T-helper 1 cell treated with Interleukin-12 subunit alpha and Interleukin-12 subunit beta and Interleukin-4 antibody, amounts not matched to agents 30 ng/mL and 1 ng/mL, for 36 hours (primary cell): Measurements from ENCODE around the gene SSR1. TPM values are rescaled to one million over a fixed set of nuclear protein-coding genes. Genes with fewer than 3 reads are reported as not detected.

ENCODE experiments used
- intact Hi-C: fragments of 100-400 bp; cut with micrococcal nuclease; formaldehyde crosslinking; loops from one replicate; pipeline ENCODE4 v1.15.1; 2024
- total RNA-seq: library from RNA; stranded (reverse); gene quantifications from 2 replicates; pipeline ENCODE4 v1.2.3, GENCODE V29; 2022

SSR1 gene
- total RNA-seq, 1 donor from 2014 or later, result 176 TPM

DNA sequence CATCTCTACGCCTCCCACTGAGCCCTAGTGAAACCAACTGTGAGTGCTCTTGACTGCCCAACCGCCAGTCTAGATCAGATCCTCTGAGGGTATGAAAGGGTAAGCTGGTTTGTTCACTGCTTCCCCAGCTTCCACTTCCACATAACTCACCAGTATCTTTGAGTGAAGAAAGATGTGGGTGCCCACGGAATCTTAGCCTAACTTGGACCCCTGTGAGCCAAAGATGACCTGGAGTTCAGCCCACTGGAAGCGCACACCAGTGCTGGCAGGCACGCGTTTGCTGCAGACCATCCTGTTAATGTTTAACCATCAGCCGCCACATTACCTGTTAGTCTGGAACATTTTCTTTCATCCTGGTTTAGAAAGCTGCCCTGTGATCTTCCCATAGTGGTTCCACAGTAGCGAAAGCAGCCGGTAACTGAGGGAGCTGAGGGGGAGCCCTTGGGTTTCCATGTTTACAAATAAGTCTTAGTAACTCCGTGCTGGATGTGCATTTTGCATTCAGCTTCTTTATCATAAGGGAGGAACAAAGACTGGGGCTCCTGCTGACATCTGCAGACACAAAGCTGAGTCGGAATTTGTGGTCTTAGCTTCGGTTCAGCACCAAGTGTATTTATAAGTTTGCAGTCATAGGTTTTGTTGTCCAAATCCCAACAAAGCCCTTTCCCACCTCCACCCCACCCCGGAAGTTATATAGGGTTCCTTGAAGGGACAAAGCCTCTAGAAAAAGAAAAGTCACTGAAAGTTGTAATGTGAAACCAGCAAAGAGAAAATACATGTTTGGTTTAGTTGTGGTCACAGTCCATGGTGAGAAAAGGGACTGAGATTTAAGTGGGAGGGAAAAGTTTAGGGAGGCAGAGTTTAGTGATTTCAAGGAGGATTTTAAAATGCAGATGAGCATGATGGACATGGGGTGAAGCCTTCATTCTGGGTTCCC is 71.0 kb downstream of the SSR1 start:
- intact Hi-C loops, result loop anchor here (2.0 to 5.0 kb wide), 3 partner anchors 155 to 325 kb away; no protein-coding TSS in a partner anchor

DNA sequence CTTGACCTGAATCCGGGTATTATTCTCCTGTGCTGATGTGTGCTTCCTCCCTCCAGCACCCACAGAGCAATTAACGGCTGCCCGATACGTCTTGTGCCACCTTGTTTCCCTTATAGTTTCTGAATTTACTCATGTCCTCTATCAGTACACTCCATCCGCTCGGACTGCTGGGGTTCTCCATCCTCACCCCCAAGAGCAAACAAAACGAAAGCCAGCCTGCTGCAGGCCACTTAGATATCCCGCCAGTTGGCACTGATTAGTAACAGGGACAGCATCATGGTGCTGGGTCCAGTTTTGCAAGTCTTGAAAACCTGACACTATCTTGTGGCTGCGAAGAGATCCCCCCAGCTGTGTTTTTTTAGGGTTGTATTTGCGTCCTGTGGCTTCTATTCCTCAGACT is 71.8 kb downstream of the SSR1 start:
- intact Hi-C loops, result loop anchor here (5.0 kb wide), 2 partner anchors 169 to 324 kb away; no protein-coding TSS in a partner anchor

DNA sequence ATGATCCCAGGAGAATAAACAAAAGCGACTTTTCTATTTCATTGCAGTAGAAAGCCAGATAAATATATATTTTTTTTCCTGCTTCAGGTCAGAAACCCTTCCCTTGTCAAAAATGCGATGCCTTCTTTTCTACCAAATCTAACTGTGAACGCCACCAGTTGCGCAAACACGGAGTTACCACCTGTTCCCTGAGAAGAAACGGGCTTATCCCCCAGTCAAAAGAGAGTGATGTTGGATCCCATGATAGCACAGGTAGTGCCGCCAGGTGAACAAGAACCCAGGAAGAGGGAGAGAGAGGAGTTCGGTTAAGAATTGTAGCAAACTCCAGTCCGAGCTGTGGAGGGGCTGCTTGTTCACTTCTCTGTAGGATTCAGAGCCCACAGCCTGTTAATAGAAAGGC is 72.6 kb downstream of the SSR1 start:
- intact Hi-C loops, result loop anchor here (5.0 kb wide), 2 partner anchors 168 to 323 kb away; no protein-coding TSS in a partner anchor

DNA sequence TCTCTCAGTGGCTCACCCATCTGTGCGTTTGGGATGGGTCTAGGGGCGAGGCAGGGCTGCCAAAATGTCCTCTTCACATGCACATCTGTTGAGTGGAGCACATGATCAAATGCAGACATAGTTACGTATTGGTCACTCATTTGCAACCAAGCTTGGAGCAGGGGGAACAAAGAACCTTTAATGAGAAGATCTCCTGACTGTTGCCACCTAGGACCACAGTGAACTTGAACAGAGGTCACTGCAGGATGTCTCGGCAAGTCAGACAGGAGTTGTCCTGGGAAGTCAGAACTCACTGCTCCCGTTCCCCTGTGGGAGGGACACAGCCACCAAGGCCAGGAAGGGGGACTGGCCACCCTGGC is 73.4 kb downstream of the SSR1 start:
- intact Hi-C loops, result no loop called here

DNA sequence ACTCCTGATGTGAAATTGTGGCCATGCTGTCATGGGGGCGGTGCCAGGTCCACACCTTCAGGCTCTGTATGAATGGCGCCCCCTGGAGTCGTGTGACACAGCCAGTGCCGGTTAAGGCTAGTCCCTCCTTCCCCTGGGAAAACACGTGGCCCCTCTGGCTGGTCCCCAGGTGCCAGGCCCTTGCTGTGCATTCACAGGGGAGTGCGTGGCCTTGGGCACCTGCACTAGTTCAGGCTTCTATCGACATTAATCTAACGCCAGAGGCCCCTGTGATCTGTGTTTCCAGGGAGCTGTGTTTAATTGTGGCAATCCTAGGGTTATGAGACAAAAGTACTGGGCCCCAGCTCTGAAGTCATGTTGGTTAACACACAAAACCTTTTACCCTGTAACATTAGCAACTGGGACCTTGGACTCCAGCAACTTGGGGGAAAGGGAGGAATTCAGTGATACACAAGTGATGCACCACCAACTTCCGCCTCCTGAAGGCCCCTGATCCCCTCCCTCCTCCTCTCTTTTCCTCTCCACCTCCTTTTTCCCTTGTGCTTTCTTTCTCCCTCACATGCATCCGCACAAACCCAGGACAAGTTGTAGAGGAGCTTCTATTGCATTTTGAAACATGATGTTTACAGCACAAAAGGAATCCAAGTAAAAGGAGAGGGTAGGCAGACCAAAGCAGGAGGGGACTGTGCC is 74.0 kb downstream of the SSR1 start:
- intact Hi-C loops, result loop anchor here (1.0 kb wide), 4 partner anchors 451 to 563 kb away; no protein-coding TSS in a partner anchor

DNA sequence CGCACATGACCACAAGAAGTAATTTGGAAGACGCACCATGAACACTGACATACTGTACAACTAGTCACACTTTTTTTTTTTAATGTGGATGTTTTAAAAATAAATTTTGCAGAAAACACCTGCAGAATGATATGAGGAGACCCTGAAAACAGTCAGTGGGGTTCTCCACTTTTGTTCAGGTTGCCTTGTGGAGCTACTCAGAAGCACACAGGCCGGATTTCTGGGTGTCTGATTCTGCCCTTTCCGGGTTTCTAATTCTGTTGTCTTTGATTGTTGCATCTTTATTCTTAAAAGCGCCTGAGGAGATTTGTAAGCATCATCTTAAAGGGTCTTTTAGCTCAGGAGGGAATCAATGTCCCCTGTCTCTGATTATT is 74.5 kb downstream of the SSR1 start:
- intact Hi-C loops, result loop anchor here (1.0 kb wide), 4 partner anchors 450 to 562 kb away; no protein-coding TSS in a partner anchor

DNA sequence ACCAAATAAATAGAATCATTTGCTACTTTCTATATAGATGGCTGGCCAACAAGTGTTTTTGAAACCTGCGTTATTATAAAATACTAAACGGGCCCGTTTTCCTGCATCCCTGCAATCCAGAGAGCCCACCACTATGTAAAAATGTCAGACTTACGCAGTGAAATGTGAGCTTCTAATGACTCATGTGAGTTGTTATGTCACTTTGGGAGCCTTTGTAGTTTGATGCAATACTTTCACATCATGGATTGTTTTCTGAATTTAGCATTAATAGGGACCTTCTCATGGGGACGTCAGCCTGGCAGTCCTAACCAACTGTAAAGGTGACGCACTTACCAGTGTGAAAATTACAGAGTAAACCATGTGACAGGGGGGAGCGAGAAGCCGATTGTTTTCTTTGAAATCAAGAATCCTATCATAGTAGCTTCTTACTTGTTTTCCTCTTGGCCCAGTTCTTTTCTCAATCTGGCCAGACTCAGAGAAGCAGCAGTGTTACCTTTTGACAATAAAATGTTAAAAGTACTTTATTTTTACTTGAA is 75.3 kb downstream of the SSR1 start:
- intact Hi-C loops, result loop anchor here (1.0 kb wide), 4 partner anchors 449 to 561 kb away; no protein-coding TSS in a partner anchor

DNA sequence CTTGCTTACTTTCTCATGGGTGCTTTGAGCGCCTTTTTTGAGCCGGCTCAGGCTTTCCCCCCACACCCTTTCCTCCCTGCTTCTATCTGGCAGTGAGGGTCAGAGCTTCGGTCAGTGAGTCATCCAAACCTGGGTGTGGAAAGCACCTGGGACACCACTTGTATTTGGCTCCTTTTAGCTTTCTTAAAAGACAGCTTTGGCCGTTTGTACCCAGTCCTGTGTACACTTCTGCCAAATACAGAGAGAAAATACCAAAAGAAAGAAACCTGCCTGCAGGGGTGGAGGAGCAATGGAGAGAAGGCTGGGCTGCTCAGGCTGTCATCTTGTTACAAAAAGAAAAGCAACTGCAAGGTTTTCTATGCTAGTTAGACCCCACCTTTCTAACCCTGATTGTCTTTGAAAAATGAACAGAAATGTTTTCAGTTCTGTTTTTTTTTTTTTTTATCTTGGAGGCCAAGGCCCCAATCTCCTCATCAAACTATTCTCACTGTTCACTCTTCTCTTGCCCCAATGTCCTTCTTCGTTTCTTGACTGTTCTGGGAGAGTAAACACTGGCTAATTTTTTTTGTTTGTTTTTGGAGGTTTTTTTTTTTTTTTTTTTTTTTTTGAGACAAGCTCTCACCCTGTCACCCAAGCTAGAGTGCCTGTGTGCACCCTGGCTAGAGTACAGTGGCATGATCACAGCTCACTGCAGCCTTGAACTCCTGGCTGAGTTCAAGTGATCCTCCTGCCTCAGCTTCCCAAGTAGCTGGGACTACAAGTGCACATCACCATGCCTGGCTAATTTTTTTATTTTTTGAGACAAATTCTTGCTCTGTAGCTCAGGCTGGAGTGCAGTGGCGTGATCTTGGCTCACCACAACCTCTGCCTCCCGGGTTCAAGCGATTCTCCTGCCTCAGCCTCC is 76.4 kb downstream of the SSR1 start:
- intact Hi-C loops, result no loop called here

DNA sequence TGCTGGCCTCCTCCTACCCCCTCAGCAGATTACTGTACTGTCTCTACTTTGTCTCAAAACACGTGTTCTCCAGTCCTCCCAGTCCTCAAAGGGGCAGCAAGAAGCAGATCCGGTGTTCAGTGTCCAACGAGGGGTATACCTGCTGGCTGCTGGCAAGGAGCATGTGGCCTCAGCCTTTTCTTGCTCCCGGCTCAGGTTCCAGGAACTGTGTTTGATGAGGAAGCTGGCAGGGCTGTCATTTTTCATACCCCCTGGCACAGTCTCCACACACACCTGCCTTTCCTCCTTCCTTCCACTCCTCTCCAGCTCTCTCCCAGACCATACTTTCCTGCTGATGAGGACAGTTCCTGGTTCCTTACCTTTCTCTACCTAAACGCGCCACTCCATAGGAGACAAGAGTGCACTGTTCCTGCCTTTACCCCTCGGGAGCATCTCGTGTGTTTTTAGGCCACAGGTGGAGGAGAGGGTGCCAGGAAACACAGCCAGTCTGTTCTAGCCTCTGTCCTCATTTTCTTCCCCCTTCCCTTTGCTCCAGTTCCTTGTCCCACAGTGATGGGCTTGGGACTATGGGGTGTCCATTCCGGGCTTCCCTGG is 77.2 kb downstream of the SSR1 start:
- intact Hi-C loops, result no loop called here

DNA sequence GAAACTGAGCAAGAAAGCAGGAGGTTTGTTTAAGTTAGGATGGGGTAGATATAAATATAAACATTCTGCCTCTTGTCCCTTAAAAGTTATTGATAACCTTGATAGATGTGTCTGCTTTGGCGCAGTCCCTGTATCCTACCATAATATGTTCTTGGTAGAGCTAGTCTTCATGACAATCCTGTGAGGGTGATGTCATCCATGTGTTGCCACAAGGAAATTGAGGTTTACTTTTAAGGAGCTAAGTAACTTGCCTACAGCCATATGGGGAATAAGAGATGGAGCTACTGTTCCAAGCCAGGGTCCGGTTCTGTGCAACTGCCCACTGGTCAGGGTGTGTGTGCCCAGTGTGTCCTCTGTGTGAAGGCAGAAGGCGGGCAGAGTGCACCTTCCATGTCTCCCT is 78.5 kb downstream of the SSR1 start:
- intact Hi-C loops, result no loop called here

DNA sequence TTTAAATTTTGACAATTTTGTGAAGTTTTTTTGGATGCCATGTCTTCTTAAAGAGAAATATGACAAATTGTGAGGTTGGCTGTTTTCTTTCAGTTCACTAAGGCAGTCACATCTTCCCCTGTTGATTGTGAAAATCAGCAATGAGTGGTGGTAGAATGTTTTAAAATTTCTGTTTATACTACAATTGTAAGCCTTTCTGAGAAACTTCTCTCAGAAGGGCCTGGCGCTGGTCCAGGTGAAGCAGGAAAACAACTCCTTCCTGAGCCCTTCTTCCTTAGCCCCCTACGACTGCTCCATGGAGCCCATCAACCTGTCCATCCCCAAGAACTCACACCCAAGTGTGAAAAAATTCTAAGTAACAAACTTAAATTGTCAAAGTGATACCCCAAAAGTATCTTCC is 80.6 kb downstream of the SSR1 start:
- intact Hi-C loops, result no loop called here

DNA sequence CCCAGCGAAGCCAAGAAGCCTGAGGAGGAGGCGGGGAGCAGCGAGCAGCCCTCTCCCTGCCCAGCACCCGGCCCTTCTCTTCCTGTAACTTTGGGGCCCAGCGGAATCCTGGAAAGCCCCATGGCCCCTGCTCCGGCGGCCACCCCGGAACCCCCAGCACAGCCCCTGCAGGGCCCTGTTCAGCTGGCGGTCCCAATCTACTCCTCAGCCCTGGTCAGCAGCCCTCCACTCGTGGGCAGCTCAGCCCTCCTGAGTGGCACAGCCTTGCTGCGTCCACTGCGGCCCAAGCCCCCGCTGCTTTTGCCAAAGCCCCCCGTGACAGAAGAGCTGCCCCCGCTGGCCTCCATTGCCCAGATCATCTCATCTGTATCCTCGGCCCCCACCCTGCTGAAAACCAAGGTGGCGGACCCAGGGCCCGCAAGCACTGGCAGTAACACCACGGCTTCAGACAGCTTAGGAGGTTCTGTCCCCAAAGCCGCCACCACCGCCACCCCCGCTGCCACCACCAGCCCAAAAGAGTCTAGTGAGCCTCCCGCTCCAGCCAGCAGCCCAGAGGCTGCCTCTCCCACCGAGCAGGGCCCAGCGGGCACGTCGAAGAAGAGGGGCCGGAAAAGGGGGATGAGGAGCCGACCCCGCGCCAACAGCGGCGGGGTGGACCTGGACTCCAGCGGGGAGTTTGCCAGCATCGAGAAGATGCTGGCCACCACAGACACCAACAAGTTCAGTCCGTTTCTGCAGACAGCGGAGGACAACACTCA is 81.9 kb downstream of the SSR1 start:
- intact Hi-C loops, result no loop called here

DNA sequence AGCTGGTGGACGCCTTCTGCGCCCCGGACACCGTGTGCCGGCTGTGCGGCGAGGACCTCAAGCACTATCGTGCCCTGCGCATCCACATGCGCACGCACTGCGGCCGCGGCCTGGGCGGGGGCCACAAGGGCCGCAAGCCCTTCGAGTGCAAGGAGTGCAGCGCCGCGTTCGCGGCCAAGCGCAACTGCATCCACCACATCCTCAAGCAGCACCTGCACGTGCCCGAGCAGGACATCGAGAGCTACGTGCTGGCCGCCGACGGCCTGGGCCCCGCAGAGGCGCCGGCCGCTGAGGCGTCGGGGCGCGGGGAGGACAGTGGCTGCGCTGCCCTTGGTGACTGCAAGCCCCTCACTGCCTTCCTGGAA is 82.7 kb downstream of the SSR1 start:
- intact Hi-C loops, result no loop called here

DNA sequence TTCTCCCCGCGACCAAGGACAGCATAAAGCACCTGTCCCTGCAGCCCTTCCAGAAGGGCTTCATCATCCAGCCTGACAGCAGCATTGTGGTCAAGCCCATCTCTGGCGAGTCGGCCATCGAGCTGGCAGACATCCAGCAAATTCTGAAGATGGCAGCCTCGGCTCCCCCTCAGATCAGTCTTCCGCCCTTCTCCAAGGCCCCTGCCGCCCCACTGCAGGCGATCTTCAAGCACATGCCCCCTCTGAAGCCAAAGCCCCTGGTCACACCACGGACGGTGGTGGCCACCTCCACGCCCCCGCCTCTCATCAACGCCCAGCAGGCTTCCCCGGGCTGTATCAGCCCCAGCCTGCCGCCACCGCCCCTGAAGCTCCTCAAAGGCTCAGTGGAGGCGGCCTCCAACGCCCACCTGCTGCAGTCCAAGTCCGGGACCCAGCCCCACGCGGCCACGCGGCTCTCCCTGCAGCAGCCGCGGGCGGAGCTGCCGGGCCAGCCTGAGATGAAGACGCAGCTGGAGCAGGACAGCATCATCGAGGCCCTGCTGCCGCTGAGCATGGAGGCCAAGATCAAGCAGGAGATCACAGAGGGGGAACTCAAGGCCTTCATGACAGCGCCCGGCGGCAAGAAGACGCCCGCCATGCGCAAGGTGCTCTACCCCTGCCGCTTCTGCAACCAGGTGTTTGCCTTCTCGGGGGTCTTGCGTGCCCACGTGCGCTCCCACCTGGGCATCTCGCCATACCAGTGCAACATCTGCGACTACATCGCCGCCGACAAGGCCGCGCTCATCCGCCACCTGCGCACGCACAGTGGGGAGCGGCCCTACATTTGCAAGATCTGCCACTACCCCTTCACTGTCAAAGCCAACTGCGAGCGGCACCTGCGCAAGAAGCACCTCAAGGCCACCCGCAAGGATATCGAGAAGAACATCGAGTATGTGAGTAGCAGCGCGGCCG is 83.3 kb downstream of the SSR1 start:
- intact Hi-C loops, result no loop called here

DNA sequence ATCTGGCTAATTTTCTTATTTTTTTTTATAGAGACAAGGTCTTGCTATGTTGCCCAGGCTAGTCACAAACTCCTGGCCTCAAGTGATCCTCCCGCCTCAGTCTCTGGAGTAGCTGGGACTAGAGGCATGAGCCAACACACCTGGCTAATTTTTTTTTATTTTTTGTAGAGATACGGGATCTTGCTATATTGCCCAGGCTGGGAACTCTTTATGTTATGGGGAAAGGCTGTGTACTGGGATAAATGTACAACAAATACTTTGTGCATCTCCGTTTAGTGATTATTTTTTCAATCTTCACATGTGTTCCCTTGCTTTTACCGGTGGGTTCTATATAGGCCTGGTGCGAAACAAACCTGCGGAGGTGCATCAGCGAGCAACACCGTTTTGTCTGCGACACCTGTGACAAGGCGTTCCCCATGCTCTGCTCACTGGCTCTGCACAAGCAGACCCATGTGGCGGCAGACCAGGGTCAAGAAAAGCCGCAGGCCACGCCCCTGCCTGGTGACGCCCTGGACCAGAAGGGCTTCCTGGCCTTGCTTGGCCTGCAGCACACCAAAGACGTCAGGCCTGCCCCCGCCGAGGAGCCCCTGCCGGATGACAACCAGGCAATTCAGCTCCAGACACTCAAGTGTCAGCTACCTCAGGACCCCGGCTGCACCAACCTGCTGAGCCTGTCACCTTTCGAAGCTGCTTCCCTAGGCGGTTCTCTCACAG is 84.2 kb downstream of the SSR1 start:
- intact Hi-C loops, result no loop called here

DNA sequence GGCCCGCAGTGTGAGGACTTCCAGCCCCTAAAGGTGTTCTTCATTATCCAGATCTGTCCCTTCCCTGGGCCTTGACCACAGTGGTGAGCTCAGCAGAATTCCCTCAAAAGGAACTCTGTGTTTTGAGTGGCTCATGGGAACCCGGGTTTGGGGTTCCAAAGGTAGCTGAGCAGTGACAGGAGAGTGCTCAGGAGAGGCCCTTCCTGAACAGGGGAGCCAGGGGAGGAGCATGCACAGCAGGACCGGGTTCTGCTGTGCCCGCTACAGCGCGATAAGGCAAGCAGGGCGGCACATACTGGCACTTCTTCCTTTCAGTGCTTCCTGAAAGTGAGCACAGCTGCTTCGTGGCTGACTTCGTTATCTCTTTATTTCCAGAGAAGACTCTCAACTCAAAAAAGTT is 88.3 kb downstream of the SSR1 start:
- intact Hi-C loops, result no loop called here

DNA sequence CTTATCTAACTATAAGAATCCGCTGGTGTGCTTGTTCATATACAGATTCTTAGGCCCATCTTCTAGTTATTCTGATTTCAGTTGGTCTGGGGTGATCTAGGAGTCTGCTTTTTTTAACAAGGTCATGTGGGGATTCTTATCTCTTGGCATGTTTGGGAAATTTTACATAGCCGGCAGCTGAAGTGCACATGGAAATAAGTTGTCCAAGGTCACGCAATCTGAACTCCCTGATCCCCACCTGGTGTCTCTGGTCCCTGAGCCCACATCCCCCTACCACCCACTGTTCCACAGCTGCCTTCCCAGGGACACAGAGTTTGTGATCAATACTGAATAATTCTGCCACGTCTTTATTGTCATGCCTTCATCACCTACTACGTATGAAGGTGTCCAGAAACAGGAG is 90.8 kb downstream of the SSR1 start:
- intact Hi-C loops, result no loop called here

DNA sequence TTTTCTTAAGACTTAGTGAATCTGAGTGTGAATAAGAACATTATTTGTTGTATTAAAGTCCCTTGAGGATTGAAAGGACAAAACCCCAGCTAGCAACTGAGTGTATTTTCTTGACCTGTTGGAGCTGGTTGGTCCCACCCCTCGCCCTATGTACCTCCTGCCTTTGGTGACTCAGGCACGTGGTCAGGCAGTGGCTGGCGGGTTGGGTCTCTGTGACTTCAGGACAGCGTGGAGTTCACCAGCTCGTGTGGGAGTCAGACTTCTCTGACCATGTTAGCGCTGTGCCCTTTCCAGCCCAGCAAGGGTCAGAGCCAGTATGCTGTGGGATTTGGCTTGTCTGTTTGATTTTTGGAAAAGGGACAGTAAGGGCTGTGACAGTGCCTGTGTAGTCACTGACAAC is 93.7 kb downstream of the SSR1 start:
- intact Hi-C loops, result no loop called here
